ENCODE results near the gene NRG2. TPM values are rescaled to one million over a fixed set of nuclear protein-coding genes. Genes with fewer than 3 reads are reported as not detected.
A peak's percentile ranks its signal among the peaks of the same experiment; 100 is the strongest.

Gene NRG2
- total RNA-seq, 3 donors from 2014 or later, result 0.16 to 0.30 (median 0.23) TPM

DNA sequence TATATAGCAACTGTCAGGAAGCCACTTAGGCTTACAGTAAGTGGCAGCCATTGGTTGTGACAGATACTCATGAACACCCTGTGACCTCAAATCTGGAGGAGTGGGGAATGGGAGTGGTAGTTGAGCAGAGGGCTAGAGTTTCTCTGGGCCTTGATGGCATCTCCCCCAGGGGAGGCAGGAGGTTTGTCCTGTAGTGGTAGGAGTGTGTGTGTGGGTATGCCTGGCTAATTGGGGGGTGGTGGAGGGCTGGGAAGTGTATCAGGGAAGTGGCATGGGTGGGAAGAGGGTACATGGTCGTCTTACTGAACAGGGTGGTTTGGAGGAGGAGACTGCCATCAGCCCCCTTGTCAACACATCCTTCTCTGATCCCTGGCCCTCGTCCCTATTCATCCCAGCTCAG lies 176.0 kb downstream of the NRG2 start:
- Mint-ChIP-seq H3K4me3 (no peak overlapping the region), H3K27me3 (ENCODE audit: low read depth) (peaks cover 13% of the 10 kb centered on the region), H3K9me3 (no peaks in the 10 kb centered on the region), H3K36me3 (ENCODE audit: insufficient read depth) (no peaks in the 10 kb centered on the region), H3K4me1 (ENCODE audit: low read depth) (no peaks in the 10 kb centered on the region)
- DNase-seq (no peak), ATAC-seq (no peak)

- Mint-ChIP-seq H3K36me3 (ENCODE audit: insufficient read depth) (no peaks in the 10 kb centered on the region), H3K9me3 (no peaks in the 10 kb centered on the region), H3K4me3 (no peak overlapping the region), H3K27me3 (ENCODE audit: low read depth) (peaks cover 13% of the 10 kb centered on the region), H3K4me1 (ENCODE audit: low read depth) (no peaks in the 10 kb centered on the region)
- ATAC-seq, result no peak
- no peak for DNase-seq
Measured at GRCh38 chr5:139864716-139865483, 178.2 kb downstream of the NRG2 start.

DNA sequence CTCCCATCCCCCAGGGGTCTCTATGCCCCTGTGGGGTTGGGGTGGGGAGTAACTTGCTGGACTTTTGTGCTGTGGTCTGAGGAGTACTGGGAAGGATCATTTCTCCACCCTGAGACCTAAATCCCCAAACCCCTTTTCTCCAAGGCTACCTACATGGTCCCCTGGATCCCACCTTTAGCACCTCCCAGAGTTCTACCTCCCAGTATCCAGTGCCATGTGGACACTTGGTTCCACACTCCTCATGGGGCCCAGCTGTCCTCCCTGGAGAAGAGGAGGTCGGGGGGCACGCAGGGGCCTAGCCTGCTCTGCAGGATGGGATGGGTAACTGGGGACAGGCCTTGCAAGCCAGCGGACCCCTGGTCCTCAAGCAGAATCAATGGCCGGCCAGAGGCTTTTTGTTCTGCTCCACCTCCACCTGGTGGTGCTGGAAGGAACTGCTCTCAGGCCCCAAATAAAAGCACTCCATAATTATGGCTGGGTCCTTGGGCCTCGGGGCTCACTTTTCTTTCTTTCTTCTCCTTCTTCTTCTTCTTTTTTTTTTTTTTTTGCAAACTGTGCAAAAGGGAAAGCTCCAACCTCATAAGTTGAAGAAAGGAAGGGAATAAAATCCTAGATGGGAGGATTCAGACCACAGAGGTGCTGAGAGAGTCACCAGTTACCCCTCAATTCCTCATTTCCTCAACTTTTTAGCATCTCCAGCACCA lies 179.1 kb downstream of the NRG2 start:
- Mint-ChIP-seq H3K9me3 (no peaks in the 10 kb centered on the region), H3K4me3 (no peak overlapping the region), H3K4me1 (ENCODE audit: low read depth) (no peaks in the 10 kb centered on the region), H3K36me3 (ENCODE audit: insufficient read depth) (no peaks in the 10 kb centered on the region), H3K27me3 (ENCODE audit: low read depth) (peaks cover 16% of the 10 kb centered on the region)
- peak; percentile 74 to 79 for ATAC-seq
- peak; percentile 48 for DNase-seq

- Mint-ChIP-seq H3K9me3 (no peaks in the 10 kb centered on the region), H3K4me3 (no peak overlapping the region), H3K36me3 (ENCODE audit: insufficient read depth) (no peaks in the 10 kb centered on the region), H3K27me3 (ENCODE audit: low read depth) (peaks cover 16% of the 10 kb centered on the region), H3K4me1 (ENCODE audit: low read depth) (no peaks in the 10 kb centered on the region)
- ATAC-seq (no peak), DNase-seq (no peak)
Measured at GRCh38 chr5:139863361-139863760, 179.7 kb downstream of the NRG2 start.

DNA sequence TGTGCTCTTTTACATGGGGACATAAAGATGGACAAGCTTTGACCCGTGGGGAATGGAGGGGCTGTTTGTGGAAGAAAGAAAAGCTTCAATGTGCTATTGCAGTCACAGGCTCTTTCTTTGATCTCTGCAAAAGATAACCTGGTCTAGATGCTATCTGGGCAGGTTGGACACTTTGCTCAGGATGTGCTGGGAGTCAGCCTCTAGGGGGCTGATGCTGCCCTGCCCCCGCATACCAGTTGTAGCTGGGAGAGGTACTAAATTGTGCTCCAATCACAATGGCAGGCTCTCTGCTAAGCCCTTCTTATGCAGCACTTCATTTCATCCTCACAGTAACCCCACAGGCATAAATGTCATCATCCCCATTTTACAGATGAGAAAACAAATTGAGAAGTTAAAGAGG lies 180.3 kb downstream of the NRG2 start:
- no peak overlapping the region for H3K4me3 Mint-ChIP-seq
- no peaks in the 10 kb centered on the region for H3K9me3 Mint-ChIP-seq
- peaks cover 13% of the 10 kb centered on the region for H3K27me3 Mint-ChIP-seq (ENCODE audit: low read depth)
- no peaks in the 10 kb centered on the region for H3K36me3 Mint-ChIP-seq (ENCODE audit: insufficient read depth)
- ATAC-seq, result no peak
- no peak for DNase-seq
- no peaks in the 10 kb centered on the region for H3K4me1 Mint-ChIP-seq (ENCODE audit: low read depth)

DNA sequence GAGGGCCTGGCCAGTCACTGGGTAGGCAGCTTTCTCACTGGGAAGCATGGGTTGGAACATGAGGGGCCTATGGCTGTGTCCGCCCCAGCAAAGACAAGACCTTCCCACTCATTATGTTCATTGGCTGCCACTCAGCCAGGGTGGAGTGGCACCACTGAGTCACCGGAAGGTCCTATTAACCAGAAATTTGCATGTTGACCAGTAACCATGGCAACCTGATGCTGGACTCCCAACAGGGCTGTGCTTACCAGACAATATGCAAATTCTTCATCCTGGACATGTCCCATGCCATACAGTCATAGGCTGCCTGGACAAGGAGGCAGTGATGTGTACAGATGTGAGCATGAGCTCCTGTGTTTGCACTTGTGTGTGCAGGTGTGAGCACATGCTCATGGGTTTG lies 180.8 kb downstream of the NRG2 start:
- Mint-ChIP-seq H3K4me3 (no peak overlapping the region), H3K4me1 (ENCODE audit: low read depth) (no peaks in the 10 kb centered on the region), H3K36me3 (ENCODE audit: insufficient read depth) (no peaks in the 10 kb centered on the region), H3K27me3 (ENCODE audit: low read depth) (peaks cover 13% of the 10 kb centered on the region), H3K9me3 (no peaks in the 10 kb centered on the region)
- DNase-seq (no peak), ATAC-seq (no peak)

GRCh38 chr5:139861889-139862207 lies 181.3 kb downstream of the NRG2 start:
- no peak overlapping the region for H3K4me3 Mint-ChIP-seq

GRCh38 chr5:139861021-139861888 lies 181.8 kb downstream of the NRG2 start:
- Mint-ChIP-seq H3K9me3 (no peaks in the 10 kb centered on the region), H3K4me3 (no peak overlapping the region), H3K4me1 (ENCODE audit: low read depth) (no peaks in the 10 kb centered on the region), H3K36me3 (ENCODE audit: insufficient read depth) (no peaks in the 10 kb centered on the region), H3K27me3 (ENCODE audit: low read depth) (peaks cover 9% of the 10 kb centered on the region)
- DNase-seq, result no peak
- no peak for ATAC-seq

More at GRCh38 chr5:139861889-139862207, 181.3 kb downstream of the NRG2 start:
- H3K9me3 Mint-ChIP-seq, result no peaks in the 10 kb centered on the region
- peaks cover 13% of the 10 kb centered on the region for H3K27me3 Mint-ChIP-seq (ENCODE audit: low read depth)
- no peak for DNase-seq
- H3K4me1 Mint-ChIP-seq (ENCODE audit: low read depth), result no peaks in the 10 kb centered on the region
- H3K36me3 Mint-ChIP-seq (ENCODE audit: insufficient read depth), result no peaks in the 10 kb centered on the region
- ATAC-seq, result no peak

DNA sequence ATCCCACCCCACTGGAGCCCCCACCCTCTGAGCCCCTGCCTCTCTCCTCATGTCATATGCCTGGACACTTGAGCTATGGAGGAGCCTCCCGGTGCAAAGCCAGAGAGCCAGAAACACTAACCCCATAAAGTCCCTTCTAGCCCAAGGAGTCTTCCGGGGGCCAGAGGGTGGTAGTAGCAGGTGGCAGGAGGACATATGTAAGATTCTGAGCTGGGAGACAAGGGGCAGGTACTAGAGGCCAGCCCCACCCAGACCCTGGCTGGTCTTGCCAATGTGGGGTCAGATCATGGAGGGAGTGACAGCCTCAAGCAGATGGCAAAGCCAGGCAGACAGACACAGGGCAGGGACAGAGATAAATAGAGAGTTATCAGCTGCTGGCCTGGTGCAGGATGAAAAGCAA lies 184.1 kb downstream of the NRG2 start:
- DNase-seq (no peak), ATAC-seq (no peak)
- H3K9me3 Mint-ChIP-seq, result no peaks in the 10 kb centered on the region

GRCh38 chr5:139856714-139857113 lies 186.4 kb downstream of the NRG2 start:
- Mint-ChIP-seq H3K36me3 (ENCODE audit: insufficient read depth) (no peaks in the 10 kb centered on the region), H3K4me1 (ENCODE audit: low read depth) (no peaks in the 10 kb centered on the region), H3K27me3 (ENCODE audit: low read depth) (peaks cover 5% of the 10 kb centered on the region), H3K9me3 (no peaks in the 10 kb centered on the region), H3K4me3 (no peak overlapping the region)
- ATAC-seq, result no peak
- no peak for DNase-seq

More for the DNA sequence above, 184.1 kb downstream of the NRG2 start:
- Mint-ChIP-seq H3K4me3 (no peak overlapping the region), H3K27me3 (ENCODE audit: low read depth) (peaks cover 5% of the 10 kb centered on the region), H3K4me1 (ENCODE audit: low read depth) (no peaks in the 10 kb centered on the region), H3K36me3 (ENCODE audit: insufficient read depth) (no peaks in the 10 kb centered on the region)

DNA sequence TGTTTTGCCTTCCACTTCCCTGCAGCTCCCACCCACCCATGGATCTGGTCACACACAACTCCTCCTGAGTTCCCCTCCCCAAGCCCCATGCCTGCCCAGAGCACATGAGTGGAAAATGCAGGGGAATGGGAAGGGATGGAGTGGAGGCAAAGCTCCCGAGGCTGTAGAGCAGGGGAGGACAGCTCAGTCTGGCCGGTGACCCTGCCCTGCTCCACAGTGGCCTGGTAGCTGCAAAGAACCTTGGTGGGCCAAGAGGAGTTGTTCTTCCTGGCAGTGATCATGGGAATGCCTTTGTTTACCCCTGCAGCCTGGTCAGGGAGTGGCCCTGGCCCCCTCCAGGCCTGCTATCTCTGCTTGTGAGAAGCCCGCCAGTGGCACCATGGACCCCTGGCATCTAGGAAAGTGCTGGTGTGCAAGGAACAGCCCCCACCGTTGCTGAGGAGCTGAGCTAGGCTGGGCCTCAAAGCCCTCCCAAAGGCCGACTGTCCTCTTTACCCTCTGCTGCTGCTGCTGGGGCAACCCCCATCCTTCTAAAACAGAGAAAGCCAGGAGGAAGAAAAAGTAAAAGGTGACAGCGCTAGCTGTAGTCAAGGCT lies 187.1 kb downstream of the NRG2 start:
- no peaks in the 10 kb centered on the region for H3K9me3 Mint-ChIP-seq
- H3K27me3 Mint-ChIP-seq (ENCODE audit: low read depth), result peaks cover 5% of the 10 kb centered on the region
- ATAC-seq (no peak), DNase-seq (no peak)
- H3K4me3 Mint-ChIP-seq, result no peak overlapping the region
- H3K36me3 Mint-ChIP-seq (ENCODE audit: insufficient read depth), result no peaks in the 10 kb centered on the region
- no peaks in the 10 kb centered on the region for H3K4me1 Mint-ChIP-seq (ENCODE audit: low read depth)

- ATAC-seq (no peak), DNase-seq (no peak)
- no peaks in the 10 kb centered on the region for H3K36me3 Mint-ChIP-seq (ENCODE audit: insufficient read depth)
- peaks cover 5% of the 10 kb centered on the region for H3K27me3 Mint-ChIP-seq (ENCODE audit: low read depth)
- no peaks in the 10 kb centered on the region for H3K9me3 Mint-ChIP-seq
- H3K4me1 Mint-ChIP-seq (ENCODE audit: low read depth), result no peaks in the 10 kb centered on the region
- H3K4me3 Mint-ChIP-seq, result no peak overlapping the region
Measured at GRCh38 chr5:139855451-139855850, 187.6 kb downstream of the NRG2 start.

- Mint-ChIP-seq H3K9me3 (no peaks in the 10 kb centered on the region), H3K36me3 (ENCODE audit: insufficient read depth) (no peaks in the 10 kb centered on the region), H3K4me3 (no peak overlapping the region), H3K4me1 (ENCODE audit: low read depth) (peaks cover under 1% of the 10 kb centered on the region), H3K27me3 (ENCODE audit: low read depth) (peaks cover 5% of the 10 kb centered on the region)
- no peak for ATAC-seq
- DNase-seq, result no peak
Measured at GRCh38 chr5:139854953-139855352, 188.1 kb downstream of the NRG2 start.

DNA sequence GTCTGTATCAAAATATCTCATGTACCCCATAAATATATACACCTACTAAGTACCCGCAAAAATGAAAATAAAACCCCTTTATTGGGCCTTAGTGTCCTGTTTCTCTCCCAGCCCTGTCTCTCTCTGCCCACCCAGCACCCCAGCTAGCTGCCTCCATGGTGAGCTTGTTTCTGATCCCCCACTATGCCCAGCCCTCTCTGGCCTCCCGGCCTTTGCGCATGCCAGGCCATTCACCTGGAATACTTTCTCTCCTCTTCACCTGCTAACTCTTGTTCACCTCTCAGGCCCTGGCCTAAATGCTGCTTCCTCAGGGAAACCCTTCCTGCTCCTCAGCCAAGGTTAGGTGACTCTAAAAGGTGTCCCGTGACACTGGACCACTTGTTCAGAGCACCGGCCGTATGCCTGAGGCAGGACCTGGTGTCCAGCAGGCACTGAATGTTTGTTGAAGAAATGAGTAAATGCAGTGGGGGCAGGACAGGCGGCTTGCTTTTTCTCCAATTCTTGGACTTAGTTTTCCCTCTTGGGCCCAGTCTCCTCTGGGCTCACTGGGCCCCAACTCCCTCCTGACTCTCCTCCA lies 189.0 kb downstream of the NRG2 start:
- Mint-ChIP-seq H3K4me3 (no peak overlapping the region), H3K36me3 (ENCODE audit: insufficient read depth) (no peaks in the 10 kb centered on the region), H3K27me3 (ENCODE audit: low read depth) (peaks cover 3% of the 10 kb centered on the region), H3K4me1 (ENCODE audit: low read depth) (peaks cover 7% of the 10 kb centered on the region), H3K9me3 (no peaks in the 10 kb centered on the region)
- DNase-seq, result no peak
- ATAC-seq, result no peak

Data from activated T-cell treated with anti-CD3 and anti-CD28 coated beads, Interleukin-2, amount 50 U/mL, for 4 hours (primary cell).